ENCODE measurements around the gene REN.

REN gene

DNA sequence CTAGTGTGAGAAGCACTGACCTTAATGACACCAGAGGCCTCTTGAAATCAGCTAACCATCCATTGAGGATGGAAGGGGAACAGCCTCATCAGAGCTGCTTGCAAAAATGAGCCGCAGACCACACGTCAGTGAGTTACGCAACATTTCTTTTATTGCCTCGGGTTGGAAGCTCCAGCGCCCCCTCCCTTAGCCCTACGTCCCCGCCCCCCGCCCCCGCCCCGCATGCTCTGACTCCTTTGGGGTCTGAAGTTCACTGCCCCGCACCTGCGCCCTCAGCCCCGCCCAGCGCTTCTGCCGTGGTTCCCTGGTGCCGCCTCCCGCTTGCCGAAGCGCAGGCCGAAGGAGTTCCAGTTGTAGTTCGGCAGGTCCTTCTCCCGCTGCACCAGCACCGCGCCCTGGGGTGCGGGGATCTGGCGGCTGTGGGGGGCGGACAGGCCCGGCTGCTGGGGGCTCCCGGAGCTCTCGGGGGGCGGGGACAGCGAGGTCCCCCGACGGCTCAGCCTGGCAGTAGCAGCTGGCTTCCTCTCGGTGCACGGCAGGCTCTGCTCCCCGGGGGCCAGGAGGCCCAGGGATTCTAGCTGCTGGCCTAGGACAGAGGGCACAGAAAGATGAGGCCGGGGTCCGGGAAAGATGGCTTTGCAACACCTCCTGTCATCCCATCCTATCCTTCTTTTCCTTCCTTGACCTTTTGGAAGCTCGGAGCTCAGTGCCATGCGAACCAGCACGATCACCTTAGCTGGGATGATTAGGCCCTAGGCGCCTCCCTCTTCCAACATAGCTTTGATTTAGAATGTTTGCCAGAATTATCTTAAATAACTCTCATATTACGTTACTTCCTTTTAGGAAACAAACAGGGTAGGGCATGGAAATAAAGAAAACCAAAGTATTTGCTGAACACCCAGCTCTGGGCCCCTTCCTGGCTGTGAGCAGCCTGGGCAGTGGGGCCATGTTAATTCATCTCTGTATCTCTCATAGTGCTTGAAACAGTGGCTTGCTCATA, 24.4 kb upstream of the REN start:
- DNase-seq, result peak; percentile 83

DNA sequence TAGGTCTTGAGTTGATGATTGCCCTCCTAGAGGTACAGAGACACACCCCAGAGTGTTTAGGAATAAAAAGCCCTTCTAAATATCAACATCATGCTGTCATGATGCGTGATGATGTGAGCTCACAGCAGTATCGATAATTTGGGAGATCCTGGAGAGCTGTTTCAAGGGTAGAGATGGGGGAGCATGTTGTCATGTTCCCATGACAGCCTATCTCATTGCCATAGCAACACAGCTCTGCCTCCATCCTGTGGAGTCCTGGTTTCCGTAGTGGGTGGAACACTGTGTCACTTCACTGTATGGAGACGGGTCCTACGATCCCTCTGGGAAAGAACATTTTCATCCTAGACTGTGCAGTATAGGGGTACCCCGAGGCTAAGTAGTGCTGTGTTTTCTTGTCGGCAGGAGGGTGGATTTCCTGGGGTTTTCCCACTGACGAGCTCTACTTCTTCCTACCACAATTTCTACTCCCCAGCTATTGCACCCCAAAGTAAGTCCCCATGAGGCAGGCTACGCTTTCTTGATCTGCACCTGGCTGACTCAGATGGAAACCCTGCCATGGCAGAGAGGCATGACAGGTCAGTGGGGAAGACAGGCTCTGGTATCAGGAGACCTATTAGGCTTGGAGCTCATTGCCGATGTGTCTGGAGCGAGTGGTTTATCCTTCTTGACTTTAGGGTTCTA, 23.0 kb upstream of the REN start:
- DNase-seq, result no peak

DNA sequence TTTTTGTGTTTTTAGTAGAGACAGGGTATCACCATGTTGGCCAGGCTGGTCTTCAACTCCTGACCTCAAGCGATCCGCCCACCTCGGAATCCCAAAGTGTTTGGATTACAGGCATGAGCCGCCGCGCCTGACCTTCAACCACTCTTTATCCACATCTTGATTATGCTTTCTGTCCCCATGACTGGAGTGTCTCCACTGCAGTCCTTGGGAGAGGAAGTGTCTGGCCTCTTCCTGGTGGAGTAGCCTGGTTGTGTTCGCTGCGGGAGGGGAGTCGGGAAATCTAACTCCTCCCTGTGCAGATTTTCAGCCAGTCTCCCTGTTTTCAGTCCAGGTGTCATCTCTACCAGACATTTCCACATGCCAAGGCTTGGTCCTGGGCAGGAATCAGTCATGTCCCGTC, 20.5 kb upstream of the REN start:
- no peak for DNase-seq

DNA sequence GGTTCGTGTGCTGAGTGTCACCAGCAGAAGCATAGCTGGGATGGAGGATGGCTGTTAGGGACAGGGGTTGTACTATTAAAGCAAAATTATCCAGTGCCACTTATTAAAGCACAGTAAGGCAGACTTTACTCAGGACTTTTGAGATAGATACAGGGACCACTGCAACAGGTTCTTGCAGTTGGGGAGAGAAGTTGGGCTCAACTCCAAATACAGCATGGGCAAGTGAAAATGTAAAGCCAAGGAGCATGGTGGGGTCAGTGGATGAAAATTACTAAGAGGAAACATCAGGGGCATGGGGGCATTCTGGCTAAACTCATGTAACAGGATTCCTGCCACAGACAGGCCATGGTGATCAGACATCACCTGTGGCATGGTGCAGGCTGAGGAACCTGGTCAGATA, 15.0 kb upstream of the REN start:
- DNase-seq, result no peak

DNA sequence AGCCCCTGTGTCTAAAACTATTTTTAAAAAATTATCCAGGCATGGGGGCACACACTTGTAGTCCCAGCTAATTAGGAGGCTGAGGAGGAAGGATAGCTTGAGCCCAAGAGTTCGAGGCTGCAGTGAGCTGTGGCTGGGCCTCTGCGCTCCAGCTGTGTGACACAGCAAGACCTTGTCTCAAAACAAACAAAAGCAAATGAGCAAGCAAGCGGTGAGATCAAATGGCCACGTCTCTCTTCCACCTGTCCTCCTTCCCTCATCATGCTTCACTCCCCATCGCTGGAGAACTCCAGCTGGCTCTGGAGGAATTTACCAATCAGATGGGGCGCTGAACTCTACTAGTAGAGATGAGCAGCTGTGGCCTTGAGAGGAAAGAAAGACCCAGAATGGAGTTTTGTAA, 14.0 kb upstream of the REN start:
- DNase-seq, result no peak

DNA sequence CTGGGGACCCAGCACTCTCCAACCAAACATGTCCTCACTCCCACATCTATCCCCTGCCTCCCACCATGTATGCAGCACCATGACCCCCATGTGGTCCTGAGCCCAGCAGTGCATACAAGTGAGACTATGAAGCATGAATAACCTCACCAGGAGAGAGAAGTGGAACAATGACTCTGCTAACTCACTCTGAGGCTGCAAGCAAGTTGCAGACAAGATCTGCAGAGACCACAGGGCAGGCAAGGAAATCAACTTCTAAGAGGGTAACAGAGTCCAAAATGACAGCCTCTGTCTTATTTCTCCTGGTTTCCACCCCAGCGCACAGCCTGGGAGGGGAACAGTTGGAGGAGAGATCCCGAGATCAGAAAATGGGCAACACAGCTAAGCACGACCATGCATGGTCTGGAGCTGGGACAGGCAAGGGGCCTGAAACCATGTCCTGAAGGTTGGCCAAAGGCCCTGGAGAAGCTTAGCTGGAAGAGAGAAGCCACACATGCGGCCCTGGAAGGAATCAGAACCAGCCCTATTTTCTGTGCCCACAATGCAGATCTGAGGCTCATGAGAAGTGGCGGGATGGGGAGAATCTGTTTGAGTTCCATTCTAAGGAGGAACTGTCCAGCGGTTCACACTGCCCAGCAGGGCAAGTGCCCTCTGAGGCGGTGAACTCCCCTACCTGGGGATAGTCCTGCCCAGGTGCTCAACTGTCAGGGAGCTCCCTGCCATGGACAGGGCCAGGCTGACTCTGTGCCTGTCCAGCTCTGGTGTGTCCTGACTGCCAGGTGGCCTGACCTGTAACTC, 12.5 kb upstream of the REN start:
- DNase-seq, result no peak

DNA sequence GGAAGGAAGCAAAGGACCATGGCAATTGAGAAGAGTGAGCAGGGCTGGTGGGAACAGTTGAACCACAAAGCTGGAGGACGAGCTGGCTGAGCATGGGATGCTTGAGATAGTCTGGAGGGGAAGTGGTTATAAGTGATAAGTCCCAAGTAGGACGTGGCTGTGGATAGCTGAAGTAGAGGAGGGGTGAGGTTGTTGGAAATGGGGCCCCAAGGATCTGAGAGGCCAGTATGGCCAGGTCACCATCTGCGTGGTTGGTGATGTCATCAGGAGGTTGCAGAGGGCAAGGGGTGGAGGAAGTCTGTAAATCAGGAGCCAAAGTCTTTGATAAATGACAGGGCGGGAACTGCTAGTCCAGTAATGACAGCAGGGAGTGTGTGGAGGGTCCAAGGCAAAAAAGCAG, 11.0 kb upstream of the REN start:
- no peak for DNase-seq

DNA sequence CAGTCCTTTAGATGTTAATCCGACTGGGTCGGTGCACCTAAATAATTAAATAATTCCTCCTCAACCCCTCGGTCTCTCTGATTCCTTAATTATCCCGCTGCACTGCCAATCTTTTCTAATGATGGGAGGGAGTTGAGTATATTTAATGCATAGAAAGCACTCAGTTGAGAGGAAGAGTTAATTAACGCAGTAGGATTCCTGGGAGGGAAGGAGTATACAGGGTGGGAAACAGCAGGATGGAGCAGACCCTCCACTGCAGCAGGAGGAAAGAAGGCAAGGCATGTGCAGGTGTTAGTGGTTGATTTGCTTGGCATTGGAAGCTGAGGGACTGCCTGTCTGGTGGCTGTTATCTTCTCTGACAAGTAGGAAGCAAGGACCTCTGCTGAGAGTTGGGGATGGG, 9.9 kb upstream of the REN start:
- DNase-seq, result no peak

DNA sequence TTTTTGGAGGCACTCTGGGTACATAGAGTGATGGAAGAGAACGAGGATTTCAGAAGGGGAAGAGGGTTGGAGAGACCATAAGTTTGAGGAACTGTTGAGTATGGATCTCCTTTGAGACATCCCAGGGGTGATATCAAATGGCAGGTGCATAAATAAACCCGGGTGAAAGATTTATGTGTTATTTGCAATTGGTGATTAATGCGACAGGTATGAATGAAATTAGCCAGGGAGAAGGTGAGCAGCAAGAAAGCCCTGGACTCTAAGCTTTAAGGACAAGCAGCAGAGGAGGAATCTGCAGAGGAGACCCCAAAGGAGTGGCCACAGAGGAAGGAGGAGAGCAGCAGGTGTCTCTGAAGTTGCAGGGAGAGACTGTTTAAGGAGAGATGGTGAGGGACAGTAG, 8.8 kb upstream of the REN start:
- DNase-seq, result no peak

DNA sequence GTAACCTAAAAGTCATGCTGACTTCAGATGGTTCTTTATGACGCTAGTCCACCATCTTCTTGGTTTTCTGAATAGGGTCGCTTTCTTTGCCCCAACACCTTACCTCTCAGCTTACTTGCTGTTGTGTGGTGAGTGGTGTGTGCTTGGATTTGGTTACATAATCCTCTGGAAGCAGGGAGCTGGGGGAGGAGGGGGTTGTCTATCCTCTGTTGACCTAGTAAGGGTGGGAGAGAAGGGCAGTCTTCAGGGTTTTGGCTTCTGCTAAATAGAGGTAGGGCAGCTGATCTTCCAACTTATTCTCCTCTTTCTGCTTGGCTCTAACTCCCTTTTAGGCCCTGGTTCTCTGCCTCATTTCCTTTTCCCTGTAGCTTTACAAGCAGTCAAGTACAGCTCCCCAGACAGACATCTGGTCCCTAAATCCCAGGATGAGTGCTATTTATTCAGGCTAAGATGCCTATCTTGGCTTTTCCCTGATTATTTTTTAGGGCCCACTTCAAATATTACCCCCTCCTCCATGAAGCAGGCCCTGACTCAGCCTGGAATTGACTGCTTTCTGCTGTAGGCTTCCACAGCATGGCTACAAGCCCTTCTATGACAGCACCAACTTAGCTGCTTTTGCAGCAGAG, 6.4 kb upstream of the REN start:
- DNase-seq, result no peak

DNA sequence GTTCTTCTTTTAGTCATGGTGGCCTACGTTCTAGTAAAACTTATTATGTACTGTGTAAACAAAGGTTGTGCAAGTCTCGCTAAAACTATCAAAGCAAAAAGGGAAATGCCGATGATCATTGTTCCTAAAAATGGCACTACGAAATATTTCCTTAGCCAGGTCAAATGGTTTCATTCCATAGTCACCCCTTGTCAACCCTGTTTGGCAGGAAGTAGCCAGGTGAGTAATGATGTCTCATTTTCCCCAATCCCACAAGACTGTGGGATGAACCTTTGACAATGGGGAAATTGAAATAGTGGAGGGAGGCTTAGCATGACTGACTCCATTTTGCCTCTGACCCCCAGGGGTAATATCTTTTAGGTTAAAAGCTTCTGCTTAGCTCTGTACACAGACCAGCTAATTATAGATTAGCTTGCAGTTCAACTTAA, 5.6 kb upstream of the REN start:
- DNase-seq, result no peak

DNA sequence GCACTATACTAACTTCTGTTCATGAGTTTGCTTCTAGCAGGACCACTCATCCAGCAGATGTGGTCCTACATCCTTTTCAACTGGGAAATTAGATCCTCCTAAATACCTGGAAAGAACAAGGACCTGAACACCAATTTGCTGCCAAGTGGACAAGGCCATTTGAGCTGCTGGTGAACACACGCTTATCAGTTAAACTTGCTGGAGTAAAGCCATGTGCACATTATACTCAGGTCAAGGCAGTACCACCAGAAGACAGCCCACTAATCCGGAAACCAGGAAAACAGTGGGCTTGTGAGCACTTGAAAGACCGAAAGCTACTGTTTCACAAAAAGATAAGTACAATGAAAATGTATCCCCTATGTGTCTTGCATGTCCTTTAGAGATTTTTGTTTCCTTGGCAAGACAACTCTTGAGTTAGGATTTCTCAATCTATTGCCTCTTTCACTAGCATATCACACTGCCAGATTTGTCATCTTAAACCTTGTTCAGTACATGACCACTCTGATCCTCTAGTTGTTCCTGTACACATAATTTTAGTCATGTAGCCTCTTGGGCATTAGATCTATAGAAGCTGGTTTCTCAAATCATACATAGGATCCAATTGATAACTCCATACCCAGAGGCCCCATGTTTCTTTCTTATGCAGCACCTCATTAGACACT, 4.5 kb upstream of the REN start:
- DNase-seq, result no peak

DNA sequence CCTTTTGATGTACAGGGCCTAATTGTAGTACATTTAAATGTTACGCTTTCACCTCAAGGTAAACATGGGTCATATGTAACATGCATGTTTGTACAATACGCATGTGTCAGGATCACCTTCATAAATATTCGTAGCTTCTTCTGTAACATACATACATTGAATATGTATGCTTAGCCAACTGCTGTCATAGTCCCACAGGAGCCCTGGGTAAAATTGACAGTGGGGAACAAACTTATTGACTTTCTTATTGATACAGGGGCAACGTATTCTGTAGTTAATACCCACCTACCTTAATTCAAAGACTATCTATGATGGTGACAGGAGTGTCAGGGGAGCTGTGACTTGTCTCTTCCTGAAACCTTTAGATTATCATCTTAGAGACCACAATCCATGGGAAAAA, 3.7 kb upstream of the REN start:
- no peak for DNase-seq

DNA sequence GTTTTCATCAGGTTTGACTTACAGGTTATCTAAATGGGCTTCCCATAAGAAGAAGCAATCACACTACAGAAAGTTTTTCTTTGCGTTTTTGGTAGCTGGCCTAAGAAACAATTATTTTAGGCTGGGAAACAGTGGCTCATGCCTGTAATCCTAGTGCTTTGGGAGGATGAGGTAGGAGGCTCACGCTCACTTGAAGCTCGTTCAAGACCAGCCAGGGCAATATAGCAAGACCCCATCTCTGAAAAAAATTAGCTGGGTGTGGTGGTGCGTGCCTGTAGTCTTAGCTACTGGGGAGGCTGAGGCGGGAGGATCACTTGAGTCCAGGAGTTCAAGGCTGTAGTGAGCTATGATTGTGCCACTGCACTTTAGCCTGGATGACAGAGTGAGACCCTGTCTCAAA, 1.6 kb upstream of the REN start:
- no peak for DNase-seq

DNA sequence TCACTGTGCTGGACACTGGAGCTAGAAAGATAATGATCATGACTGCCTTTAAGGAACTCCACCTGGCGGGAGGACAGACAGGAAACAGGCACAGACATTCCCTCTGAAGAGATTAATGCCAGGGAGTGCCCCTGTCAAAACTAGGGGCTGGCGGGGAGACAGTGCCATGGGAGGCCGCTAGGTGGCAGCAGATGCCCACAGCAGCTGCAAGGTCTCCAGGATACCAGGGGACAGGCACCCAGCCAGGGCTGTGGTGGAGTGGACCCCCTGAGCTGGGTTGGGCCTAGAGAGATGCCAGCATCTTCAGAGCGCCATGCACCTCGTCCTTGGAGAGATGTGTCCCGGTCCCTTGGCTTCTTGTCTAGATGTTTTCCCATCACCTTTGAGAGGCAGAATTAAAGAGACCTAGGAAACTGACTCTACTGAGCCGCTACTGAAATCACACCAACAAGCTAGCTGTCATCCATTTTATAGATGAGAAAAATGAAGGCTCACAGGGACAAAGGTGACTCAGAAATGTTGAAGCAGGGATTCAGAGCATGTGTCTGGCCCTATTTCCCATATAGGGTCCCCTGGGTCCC, 3.6 kb downstream of the REN start:
- DNase-seq, result peak; percentile 16

DNA sequence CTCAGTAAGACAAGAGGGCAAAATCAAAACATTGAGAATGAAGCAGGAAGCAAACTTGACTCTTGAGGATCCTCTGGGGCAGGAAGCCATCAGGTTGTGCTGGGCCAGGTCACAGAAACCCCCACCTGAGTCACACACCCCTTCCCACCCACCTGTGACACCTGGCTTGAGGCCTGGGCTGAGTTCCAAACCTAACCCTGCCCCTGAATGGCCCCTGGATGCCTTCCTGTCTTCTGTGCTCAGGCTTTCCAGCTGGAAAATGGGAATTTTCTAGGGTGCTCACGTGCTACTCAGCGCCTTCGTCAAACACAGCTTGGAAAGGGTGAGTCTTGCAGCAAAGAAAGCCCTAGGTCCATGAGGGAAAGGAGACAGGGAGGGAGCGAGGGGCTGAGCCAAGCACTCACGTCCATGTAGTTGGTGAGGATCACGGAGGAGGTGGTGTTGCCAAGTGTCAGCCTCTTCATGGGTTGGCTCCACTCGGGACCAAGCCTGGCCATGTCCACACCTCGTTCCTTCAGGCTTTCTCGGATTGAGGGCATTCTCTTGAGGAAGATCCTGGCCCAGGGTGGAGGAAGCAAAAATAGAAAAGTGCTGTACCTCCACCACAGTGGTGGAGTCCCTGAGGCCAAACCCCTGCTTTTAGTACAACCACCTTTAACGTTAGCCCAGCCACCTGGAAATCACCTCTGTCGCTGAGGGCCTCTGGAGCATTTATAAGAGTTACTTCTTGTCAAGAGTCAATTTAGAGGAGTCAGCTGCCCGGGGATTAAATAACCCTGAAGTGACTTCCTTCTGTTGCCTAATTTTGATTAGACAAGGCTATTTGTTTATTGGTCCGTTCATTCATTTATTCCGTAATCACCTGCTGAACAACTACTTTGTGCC, 4.3 kb downstream of the REN start:
- no peak for DNase-seq

DNA sequence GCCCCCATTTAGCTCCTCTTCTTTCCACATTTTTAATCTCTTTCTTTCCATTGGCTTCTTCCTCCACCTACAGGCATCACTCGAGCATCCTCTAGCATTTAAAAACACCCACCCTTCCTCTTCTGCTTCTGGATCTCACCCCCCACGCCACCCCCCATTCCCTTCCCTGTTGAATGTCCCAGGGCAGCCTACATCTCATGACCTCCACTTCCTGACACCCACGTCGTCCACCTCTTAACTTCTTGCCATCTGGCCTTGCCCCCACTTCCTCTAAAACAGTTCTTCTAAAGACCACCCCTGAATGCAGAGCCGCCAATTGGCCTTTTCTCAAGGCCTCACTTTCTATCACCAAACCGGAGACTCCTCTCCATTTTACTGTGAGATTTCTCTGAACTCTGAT, 8.2 kb downstream of the REN start:
- DNase-seq, result no peak

DNA sequence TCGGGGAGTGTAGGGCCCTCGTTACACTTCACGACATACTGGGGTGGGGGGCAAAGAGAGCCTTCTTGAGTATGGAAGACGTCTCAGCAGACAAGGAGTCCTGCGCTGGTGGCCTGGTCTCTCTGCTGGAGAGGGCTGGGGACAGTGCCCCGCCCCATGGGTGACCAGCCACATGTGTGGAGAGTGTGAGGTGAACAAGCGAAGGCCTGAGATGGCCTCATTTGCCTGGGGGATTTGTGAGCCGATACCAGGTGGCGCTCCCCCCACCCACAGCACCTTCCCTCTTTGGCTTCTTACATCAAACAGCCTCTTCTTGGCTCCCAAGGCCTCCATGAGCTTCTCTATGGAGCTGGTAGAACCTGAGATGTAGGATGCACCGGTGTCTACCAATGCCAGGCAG, 10.3 kb downstream of the REN start:
- no peak for DNase-seq

DNA sequence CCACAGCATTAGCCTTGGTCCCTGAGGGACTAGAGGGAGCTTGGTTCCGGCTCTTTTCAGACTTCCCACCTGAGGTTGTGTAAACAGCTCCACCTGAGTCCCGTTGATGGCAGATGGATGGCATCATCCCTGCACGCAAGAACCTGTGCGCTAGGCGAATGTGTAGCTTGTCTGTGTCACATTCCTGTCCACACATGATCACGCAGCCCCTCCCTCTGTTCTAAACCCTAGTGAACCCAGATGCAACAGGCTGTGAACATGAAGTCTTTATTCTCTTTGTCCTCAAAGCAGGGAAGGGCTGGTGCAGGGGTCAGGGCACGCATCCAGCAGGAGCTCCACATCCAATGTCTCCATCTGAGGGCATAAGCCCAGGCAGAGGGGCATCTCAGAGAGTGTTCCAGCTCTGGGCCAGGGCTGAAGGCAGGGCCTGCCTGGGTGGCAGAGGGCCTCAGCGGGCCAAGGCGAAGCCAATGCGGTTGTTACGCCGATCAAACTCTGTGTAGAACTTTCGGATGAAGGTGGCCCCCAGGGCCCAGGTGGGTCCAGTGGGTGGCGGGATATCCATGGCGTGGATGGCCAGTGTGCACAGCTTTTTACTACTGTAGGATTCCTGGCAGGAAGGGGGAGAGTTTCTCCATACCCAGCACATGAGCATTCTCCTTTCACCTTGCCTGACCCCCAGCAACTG, 11.4 kb downstream of the REN start:
- no peak for DNase-seq

DNA sequence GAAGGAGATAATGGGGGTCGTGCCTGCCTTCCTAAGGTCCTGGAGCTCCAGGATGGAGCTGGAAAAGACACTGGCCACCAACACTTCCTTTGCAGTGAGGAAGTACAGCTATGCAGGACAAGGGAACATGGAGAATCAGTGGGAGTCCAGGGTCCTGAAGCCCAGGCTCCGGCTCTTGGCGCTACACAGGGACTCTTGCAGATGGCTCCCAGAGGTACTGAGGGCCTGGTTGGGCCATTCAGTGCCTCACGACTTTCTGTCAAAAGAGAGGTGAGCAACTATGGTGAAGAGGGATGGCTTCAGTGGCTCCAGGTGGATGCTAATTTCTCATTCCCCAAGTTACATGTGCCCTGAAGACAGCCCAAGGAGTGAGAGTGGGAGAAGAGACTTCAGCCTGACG, 12.5 kb downstream of the REN start:
- no peak for DNase-seq

Data from GF-D8 (cell line).